ENCODE measurements around the gene ASTL.

DNA sequence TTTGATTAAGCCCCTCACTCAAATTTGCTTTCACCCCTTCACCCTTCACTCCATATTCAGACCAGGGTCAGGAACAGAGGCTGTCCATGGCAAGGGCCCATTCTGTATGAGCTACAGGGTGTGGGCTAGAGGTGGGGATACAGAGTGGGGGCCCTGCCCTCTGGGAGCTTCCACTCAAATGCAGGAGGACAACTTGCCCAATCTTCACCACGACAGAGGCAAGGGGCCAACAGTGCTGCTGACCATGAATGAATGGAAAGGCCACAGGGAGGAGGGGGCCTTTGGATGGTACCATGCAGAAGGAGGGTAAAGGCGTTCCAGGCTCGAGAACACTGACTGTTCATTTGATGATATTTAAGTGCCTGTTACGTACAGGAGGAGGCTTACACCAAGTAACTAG, 44.8 kb downstream of the ASTL start:
- TF ChIP-seq, protein P1, sequence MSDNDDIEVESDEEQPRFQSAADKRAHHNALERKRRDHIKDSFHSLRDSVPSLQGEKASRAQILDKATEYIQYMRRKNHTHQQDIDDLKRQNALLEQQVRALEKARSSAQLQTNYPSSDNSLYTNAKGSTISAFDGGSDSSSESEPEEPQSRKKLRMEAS (IDR thresholded peaks at IDR 0.05; ENCODE audit: insufficient read depth, insufficient read length): no peak
- TF ChIP-seq, protein P2, sequence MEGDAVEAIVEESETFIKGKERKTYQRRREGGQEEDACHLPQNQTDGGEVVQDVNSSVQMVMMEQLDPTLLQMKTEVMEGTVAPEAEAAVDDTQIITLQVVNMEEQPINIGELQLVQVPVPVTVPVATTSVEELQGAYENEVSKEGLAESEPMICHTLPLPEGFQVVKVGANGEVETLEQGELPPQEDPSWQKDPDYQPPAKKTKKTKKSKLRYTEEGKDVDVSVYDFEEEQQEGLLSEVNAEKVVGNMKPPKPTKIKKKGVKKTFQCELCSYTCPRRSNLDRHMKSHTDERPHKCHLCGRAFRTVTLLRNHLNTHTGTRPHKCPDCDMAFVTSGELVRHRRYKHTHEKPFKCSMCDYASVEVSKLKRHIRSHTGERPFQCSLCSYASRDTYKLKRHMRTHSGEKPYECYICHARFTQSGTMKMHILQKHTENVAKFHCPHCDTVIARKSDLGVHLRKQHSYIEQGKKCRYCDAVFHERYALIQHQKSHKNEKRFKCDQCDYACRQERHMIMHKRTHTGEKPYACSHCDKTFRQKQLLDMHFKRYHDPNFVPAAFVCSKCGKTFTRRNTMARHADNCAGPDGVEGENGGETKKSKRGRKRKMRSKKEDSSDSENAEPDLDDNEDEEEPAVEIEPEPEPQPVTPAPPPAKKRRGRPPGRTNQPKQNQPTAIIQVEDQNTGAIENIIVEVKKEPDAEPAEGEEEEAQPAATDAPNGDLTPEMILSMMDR (IDR thresholded peaks at IDR 0.05; ENCODE audit: extremely low read depth in 1 of 2, insufficient read depth in 1 of 2, low read depth in 1 of 2, low read length in 2 of 2): no peak

All from endothelial cell of umbilical vein (primary cell).